Right lobe of liver (tissue), 6 donors: ENCODE data around the gene CCNT1. TPM values are rescaled to one million over a fixed set of nuclear protein-coding genes. Genes with fewer than 3 reads are reported as not detected.

Experiments
- ATAC-seq, 4 donors: fragments of 200-7000 bp; cut with Tn5 transposase; one replicate each; pipeline ENCODE4 v1.9.1; 2020; ENCODE audit warnings: mild to moderate bottlenecking in 4 of 4, moderate library complexity in 4 of 4
- DNase-seq, 3 donors: peaks; one replicate each; pipeline ENCODE4 v3.0.0-alpha.2; 2020
- H3K27ac ChIP-seq, 3 donors: fragments of 200-600 bp; one replicate each; pipeline ENCODE4 v1.8.0; 2022
- H3K27me3 ChIP-seq, 2 donors: fragments of 200-600 bp; one replicate each; pipeline ENCODE4 v1.8.0; 2022
- H3K36me3 ChIP-seq, 4 donors: fragments of 200-600 bp; sonication (generic) in 1 of 4; one replicate each; pipeline versions ENCODE4 v1.5.1 to v1.8.0; 2017 to 2022; ENCODE audit warnings: control low read depth in 1 of 4
- H3K4me1 ChIP-seq, 4 donors: fragments of 200-600 bp; sonication (generic) in 1 of 4; one replicate each; pipeline versions ENCODE4 v1.5.1 to v1.8.0; 2017 to 2022; ENCODE audit warnings: control low read depth in 1 of 4
- H3K4me3 ChIP-seq, 3 donors: fragments of 200-600 bp; one replicate each; pipeline ENCODE4 v1.8.0; 2022
- H3K9me3 ChIP-seq, 4 donors: fragments of 200-600 bp; sonication (generic) in 1 of 4; one replicate each; pipeline versions ENCODE4 v1.5.1 to v1.8.0; 2017 to 2022; ENCODE audit warnings: control low read depth in 1 of 4
- POLR2A ChIP-seq: fragments of 450-650 bp; IDR thresholded peaks from one replicate; pipeline ENCODE4 v1.6.1; 2017; ENCODE audit warnings: antibody characterized with exemption, mild to moderate bottlenecking
- WGBS: methylation state at CpG from one replicate; pipeline ENCODE4 v1.1.6; 2018; ENCODE audit warnings: low coverage, low lambda C conversion rate; ENCODE audit not compliant: insufficient coverage; ENCODE audit errors: missing lambda C conversion rate; 5-methylcytosine and 5-hydroxymethylcytosine counted together
- intact Hi-C, 2 donors: fragments of 100-400 bp; cut with DNase I; formaldehyde crosslinking; loops; one replicate each; pipeline versions ENCODE4 v1.11.2 to v1.14.1; 2022
- total RNA-seq, 6 experiments: library from RNA; depleted of rRNA in 2 of 6; stranded (reverse); fragments of >200 nt in 2 of 6; fragmentation: NEBNext Ultra II Directional in 3 of 6; extraction: Animal tissue kit (Norgen Biotek cat#: 25700) in 3 of 6; gene quantifications; one replicate each; pipeline versions ENCODE4 v1.1.0 to v1.2.4, GENCODE V29; 2016 to 2023
- TF ChIP-seq, protein P1 (sequence below), 4 donors: fragments of 200-600 bp in 3 of 4; fragments of 450-650 bp in 1 of 4; IDR thresholded peaks; one replicate each; pipeline versions ENCODE4 v1.5.1 to v1.8.0; 2016 to 2022; ENCODE audit warnings: antibody characterized with exemption in 4 of 4, mild to moderate bottlenecking in 2 of 4
- donor health status: DM: no; HTN: yes; CAD: no.
- donor health status: DM: no; HTN: no; CAD: no.
- donor health status: DM: no; HTN: no; CAD: no.
- donor health status: DM: no; HTN: yes; CAD: no.
- donor health status: DM: no; HTN: yes; CAD: no.

The CCNT1 gene
- total RNA-seq, 6 experiments from 2014 or later: 10.7 to 18.9 (median 13.9) TPM

DNA sequence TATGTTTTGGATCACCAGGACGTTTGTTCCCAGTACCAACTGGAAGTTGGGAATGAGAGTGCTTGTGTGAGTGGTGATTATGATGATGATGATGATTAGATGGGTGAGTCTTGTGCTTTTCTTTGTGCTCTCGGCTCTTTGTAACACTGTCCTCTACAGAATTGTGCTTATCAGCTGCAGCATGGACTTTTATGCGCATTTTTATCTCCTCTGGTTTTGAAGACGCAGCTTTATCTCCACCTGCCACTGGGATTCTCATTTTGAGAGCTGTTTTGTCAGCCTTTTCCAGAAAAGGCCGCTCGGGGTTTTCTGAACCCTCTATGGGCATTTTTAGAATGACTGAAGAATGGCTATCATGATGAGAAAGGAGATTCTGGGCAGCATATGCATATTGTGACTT is 22.9 kb downstream of the CCNT1 start:
- H3K36me3 ChIP-seq: peaks cover 0 to 56% (median 31%) of the 10 kb centered on the region in 4 donors
- WGBS: 92% methylated on average over 2 of the region's 6 CpGs

DNA sequence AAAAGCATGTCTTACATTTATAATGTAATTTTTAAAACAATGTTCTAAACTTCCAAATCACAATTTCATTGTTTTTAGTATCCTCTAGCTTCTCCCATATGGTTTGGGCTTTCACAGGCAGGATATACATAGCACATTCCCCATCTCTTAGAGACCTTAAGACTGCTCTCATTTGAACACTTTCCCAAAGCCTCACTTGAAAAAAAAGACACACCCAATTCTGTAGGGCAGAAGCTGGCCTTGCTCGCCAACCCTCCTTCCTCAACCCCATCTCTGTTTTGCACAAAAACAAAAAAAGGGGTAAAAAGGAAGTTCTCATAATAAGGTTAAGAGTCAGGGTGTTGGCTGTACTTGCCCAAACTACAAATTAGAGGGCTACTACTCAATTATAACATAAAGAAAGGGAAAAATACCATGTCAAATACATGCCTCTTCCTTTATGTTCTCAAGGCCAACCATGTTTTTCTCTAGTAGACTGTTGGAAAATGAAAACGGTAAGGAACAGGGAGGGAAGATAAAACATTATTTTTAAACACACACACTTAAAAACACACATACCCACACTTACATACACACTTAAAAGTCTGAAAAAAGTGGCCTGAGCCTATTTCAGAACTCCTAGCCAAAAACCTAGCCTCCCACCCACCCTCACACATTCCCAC is 24.6 kb downstream of the CCNT1 start:
- ATAC-seq: no peak
- intact Hi-C loops: no loop called here

More for the DNA sequence above, 22.9 kb downstream of the CCNT1 start:
- TF ChIP-seq, protein P1, sequence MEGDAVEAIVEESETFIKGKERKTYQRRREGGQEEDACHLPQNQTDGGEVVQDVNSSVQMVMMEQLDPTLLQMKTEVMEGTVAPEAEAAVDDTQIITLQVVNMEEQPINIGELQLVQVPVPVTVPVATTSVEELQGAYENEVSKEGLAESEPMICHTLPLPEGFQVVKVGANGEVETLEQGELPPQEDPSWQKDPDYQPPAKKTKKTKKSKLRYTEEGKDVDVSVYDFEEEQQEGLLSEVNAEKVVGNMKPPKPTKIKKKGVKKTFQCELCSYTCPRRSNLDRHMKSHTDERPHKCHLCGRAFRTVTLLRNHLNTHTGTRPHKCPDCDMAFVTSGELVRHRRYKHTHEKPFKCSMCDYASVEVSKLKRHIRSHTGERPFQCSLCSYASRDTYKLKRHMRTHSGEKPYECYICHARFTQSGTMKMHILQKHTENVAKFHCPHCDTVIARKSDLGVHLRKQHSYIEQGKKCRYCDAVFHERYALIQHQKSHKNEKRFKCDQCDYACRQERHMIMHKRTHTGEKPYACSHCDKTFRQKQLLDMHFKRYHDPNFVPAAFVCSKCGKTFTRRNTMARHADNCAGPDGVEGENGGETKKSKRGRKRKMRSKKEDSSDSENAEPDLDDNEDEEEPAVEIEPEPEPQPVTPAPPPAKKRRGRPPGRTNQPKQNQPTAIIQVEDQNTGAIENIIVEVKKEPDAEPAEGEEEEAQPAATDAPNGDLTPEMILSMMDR (IDR thresholded peaks at IDR 0.05): no peak
- TF ChIP-seq POLR2A: no peak
- DNase-seq (no peak), ATAC-seq (no peak)
- no peaks in the 10 kb centered on the region for H3K27me3 ChIP-seq
- intact Hi-C loops: no loop called here
- H3K4me3 ChIP-seq: no peak overlapping the region
- no peak overlapping the region for H3K27ac ChIP-seq
- no peaks in the 10 kb centered on the region for H3K9me3 ChIP-seq
- no peaks in the 10 kb centered on the region for H3K4me1 ChIP-seq

DNA sequence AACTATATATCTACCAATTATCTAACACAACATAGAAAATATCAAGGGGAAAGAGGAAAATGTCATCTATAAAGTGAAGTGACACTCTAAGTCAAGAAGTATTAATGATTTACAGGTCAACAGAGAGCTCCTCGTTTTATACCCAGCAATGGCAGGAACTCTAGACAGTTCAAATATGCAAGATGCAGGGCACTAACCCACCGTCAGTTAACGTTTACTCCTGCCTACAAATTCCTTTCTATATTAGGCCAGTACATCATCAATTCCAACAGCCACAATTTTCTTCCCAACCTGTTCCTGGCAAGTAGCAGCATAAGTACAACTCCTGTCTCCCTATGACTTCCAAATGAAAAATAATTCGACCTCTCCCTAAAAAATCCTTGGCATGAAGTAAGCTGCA is 25.5 kb downstream of the CCNT1 start:
- no peak overlapping the region for H3K4me3 ChIP-seq
- ATAC-seq (no peak), DNase-seq (no peak)
- intact Hi-C loops: no loop called here
- H3K36me3 ChIP-seq: peaks cover 0 to 43% (median 27%) of the 10 kb centered on the region in 4 donors
- no peaks in the 10 kb centered on the region for H3K9me3 ChIP-seq
- H3K27ac ChIP-seq: no peak overlapping the region
- TF ChIP-seq, protein P1 (IDR thresholded peaks at IDR 0.05): no peak
- no peak for TF ChIP-seq POLR2A
- H3K4me1 ChIP-seq: no peaks in the 10 kb centered on the region
- H3K27me3 ChIP-seq: no peaks in the 10 kb centered on the region
- 40% methylated on average over 4 of the region's 4 CpGs for WGBS

More for the DNA sequence above, 24.6 kb downstream of the CCNT1 start:
- H3K27ac ChIP-seq: no peak overlapping the region
- no peak overlapping the region for H3K4me3 ChIP-seq
- 50% methylated on average over 2 of the region's 2 CpGs for WGBS
- no peaks in the 10 kb centered on the region for H3K27me3 ChIP-seq
- TF ChIP-seq POLR2A: no peak
- TF ChIP-seq, protein P1 (IDR thresholded peaks at IDR 0.05): no peak
- peaks cover 0 to 46% (median 29%) of the 10 kb centered on the region in 4 donors for H3K36me3 ChIP-seq
- no peaks in the 10 kb centered on the region for H3K4me1 ChIP-seq
- DNase-seq: no peak
- H3K9me3 ChIP-seq: no peaks in the 10 kb centered on the region

DNA sequence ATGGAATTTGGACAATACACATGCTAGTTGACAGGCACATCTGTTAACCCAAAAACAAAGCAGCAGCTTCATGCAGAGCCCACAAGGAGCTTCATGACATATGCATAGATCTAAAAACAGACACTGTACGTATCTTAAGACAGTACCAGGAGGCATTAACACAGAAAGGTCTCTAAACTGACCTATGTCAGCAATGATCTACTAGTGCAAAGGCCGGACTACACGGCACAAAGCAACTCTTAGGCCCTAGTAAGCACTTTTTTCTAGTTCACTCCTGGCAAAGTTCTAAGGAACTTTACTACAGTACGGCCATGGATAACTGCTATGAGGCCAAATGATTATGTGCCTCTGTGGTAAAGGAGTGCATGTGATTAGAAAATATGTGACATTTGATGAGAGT is 26.1 kb downstream of the CCNT1 start:
- ATAC-seq (no peak), DNase-seq (no peak)
- intact Hi-C loops: no loop called here
- H3K27me3 ChIP-seq: no peaks in the 10 kb centered on the region
- H3K36me3 ChIP-seq: peaks cover 0 to 38% (median 24%) of the 10 kb centered on the region in 4 donors
- H3K9me3 ChIP-seq: no peaks in the 10 kb centered on the region
- WGBS: 46% methylated on average over 3 of the region's 4 CpGs
- no peak overlapping the region for H3K27ac ChIP-seq
- TF ChIP-seq, protein P1 (IDR thresholded peaks at IDR 0.05): no peak
- TF ChIP-seq POLR2A: no peak
- H3K4me1 ChIP-seq: no peaks in the 10 kb centered on the region
- no peak overlapping the region for H3K4me3 ChIP-seq
